Esophagus muscularis mucosa (tissue), 4 donors: ENCODE data around the gene ULK4. TPM values are rescaled to one million over a fixed set of nuclear protein-coding genes. Genes with fewer than 3 reads are reported as not detected.

Experiments used
- DNase-seq: peaks from one replicate; pipeline ENCODE4 v3.0.0-alpha.2; 2017; ENCODE audit errors: extremely low spot score
- H3K27ac ChIP-seq, 4 donors: fragments of 200-600 bp; sonication (generic); replicated peaks in 1 of 4; 1 replicate in 3 of 4; 2 replicates in 1 of 4; pipeline ENCODE4 v1.5.1; 2016 to 2019; ENCODE audit warnings: mild to moderate bottlenecking in 1 of 4
- H3K27me3 ChIP-seq, 4 donors: fragments of 200-600 bp; sonication (generic); one replicate each; pipeline versions ENCODE4 v1.5.1 to v1.6.0; 2016 to 2019
- H3K36me3 ChIP-seq, 4 donors: fragments of 200-600 bp; sonication (generic); one replicate each; pipeline ENCODE4 v1.5.1; 2016 to 2019
- H3K4me1 ChIP-seq, 4 donors: fragments of 200-600 bp; sonication (generic); one replicate each; pipeline ENCODE4 v1.5.1; 2016 to 2019
- H3K4me3 ChIP-seq, 4 donors: fragments of 200-600 bp; sonication (generic); 1 replicate in 2 of 4; 2 replicates in 2 of 4; pipeline ENCODE4 v1.5.1; 2016 to 2019; ENCODE audit warnings: mild to moderate bottlenecking in 4 of 4, moderate library complexity in 1 of 4
- H3K9me3 ChIP-seq, 4 donors: fragments of 200-600 bp; sonication (generic); 1 replicate in 3 of 4; 2 replicates in 1 of 4; pipeline ENCODE4 v1.5.1; 2016 to 2019
- CTCF ChIP-seq, 3 experiments: fragments of 200-600 bp in 2 of 3; fragments of 450-650 bp in 1 of 3; sonication (generic) in 2 of 3; IDR thresholded peaks; one replicate each; pipeline ENCODE4 v1.5.1; 2017 to 2019; ENCODE audit warnings: antibody characterized with exemption in 3 of 3, mild to moderate bottlenecking in 2 of 3, moderate library complexity in 1 of 3
- EP300 ChIP-seq: sonication (generic); formaldehyde crosslinking; IDR thresholded peaks from one replicate; pipeline ENCODE4 v1.6.1; 2017; ENCODE audit warnings: antibody characterized with exemption
- POLR2A ChIP-seq: fragments of 450-650 bp; IDR thresholded peaks from one replicate; pipeline ENCODE4 v1.6.1; 2017; ENCODE audit warnings: antibody characterized with exemption, moderate library complexity, mild to moderate bottlenecking, low read depth
- POLR2AphosphoS5 ChIP-seq, 2 donors: sonication (generic); formaldehyde crosslinking; IDR thresholded peaks; one replicate each; pipeline ENCODE4 v1.6.1; 2017; ENCODE audit warnings: antibody characterized with exemption in 2 of 2
- whole genome bisulfite sequencing: methylation state at CpG from one replicate; pipeline ENCODE4 v1.1.5; 2018; 5-methylcytosine and 5-hydroxymethylcytosine counted together
- intact Hi-C: fragments of 100-400 bp; cut with DNase I; formaldehyde crosslinking; loops from one replicate; pipeline ENCODE4 v1.15.1; 2023
- total RNA-seq, 4 donors: library from RNA; depleted of rRNA; stranded (reverse); fragments of >200 nt; gene quantifications; one replicate each; pipeline versions ENCODE4 v1.1.0 to v1.2.1, GENCODE V29; 2016

Gene ULK4
- total RNA-seq, 4 donors from 2014 or later, result 4.2 to 15.4 (median 11.0) TPM

- Histone ChIP-seq H3K9me3 (no peaks in the 10 kb centered on the region), H3K4me1 (no peaks in the 10 kb centered on the region), H3K36me3 (no peaks in the 10 kb centered on the region), H3K27ac (no peak overlapping the region), H3K4me3 (no peak overlapping the region), H3K27me3 (no peaks in the 10 kb centered on the region)
- intact Hi-C loops, result no loop called here
- TF ChIP-seq POLR2AphosphoS5 (IDR thresholded peaks at IDR 0.05), result no peak
- no peak for TF ChIP-seq CTCF (IDR thresholded peaks at IDR 0.05)
- TF ChIP-seq POLR2A, result no peak
- no peak for TF ChIP-seq EP300
- WGBS, result 88% methylated on average over 4 of the region's 4 CpGs
- no peak for DNase-seq
Observed at GRCh38 chr3:41276191-41276590, 685.7 kb downstream of the ULK4 start.

DNA sequence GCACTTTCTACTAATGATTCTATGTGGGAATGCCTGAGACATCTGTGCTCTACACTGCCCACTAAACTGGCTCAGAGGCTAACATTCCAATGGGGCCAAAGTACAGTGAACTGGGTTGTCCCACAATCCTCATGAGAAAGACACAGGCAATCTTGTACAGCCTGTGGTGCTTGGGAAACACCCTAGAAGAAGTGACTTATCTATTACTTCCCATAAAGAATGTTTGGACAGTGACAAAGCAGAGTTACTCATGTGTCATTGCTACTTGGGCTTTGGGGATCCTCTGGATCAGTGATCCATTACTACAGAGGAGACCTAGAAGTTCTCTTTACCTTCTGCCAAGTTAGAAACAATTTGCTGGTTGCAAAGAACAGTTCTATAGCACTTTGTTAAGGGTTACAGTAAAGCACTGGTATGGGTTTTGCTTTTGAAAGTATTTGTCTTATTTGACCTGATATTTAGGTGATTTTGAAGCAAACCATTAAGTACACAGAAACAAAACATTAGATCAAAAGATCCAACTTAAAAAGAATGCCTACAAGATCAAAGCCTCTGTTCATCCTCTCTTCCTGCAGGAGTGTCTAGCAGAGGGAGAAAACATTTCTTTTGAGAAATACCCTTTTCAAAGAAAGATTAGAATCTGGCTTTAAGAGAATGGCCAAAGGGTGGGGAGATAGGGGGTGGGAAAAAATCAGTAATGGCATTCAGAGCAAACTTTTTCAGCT is 686.8 kb downstream of the ULK4 start:
- TF ChIP-seq CTCF (IDR thresholded peaks at IDR 0.05) (no peak), POLR2AphosphoS5 (IDR thresholded peaks at IDR 0.05) (no peak), EP300 (no peak), POLR2A (no peak)
- intact Hi-C loops, result no loop called here
- Histone ChIP-seq H3K4me3 (no peak overlapping the region), H3K27me3 (no peaks in the 10 kb centered on the region), H3K27ac (no peak overlapping the region), H3K9me3 (no peaks in the 10 kb centered on the region), H3K4me1 (no peaks in the 10 kb centered on the region), H3K36me3 (no peaks in the 10 kb centered on the region)
- no peak for DNase-seq

- Histone ChIP-seq H3K36me3 (no peaks in the 10 kb centered on the region), H3K27ac (no peak overlapping the region), H3K9me3 (no peaks in the 10 kb centered on the region), H3K27me3 (no peaks in the 10 kb centered on the region), H3K4me1 (no peaks in the 10 kb centered on the region), H3K4me3 (no peak overlapping the region)
- intact Hi-C loops, result no loop called here
- 100% methylated on average over 1 of the region's 1 CpG for WGBS
- no peak for DNase-seq
- TF ChIP-seq POLR2A (no peak), EP300 (no peak), CTCF (IDR thresholded peaks at IDR 0.05) (no peak), POLR2AphosphoS5 (IDR thresholded peaks at IDR 0.05) (no peak)
Observed at GRCh38 chr3:41272667-41273066, 689.2 kb downstream of the ULK4 start.

DNA sequence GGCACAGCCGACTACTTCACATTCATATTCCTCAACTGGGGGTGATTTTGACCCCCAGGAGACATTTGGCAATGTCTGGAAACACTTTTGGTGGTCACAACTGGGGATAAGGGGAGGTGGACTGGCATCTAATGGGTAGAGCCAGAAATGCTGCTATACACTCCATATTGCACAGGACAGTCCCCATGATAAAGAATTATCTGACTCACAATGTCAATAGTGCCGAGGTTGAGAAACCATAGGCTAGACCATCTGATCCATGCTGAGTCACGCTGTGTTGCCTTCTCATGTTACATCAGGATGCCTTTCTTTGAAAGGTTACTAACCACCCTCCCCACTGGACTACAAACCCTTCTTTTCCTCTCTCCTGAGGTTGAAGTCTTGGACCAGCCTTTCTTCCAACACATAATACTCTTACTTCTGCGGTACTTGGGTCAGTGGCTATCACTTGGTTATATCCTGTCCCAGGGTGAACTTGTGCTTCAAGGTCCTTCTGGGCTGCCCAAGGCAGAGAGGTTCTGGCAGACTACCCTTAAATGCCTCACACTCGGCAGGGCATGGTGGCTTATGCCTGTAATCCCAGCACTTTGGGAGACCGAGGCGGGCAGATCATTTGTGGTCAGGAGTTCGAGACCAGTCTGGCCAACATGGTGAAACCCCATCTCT is 693.8 kb downstream of the ULK4 start:
- Histone ChIP-seq H3K4me3 (no peak overlapping the region), H3K27me3 (no peaks in the 10 kb centered on the region), H3K9me3 (no peaks in the 10 kb centered on the region), H3K4me1 (peaks cover 0 to 5% (median 0%) of the 10 kb centered on the region in 4 donors), H3K27ac (no peak overlapping the region), H3K36me3 (no peaks in the 10 kb centered on the region)
- no peak for DNase-seq
- intact Hi-C loops, result no loop called here
- TF ChIP-seq POLR2AphosphoS5 (IDR thresholded peaks at IDR 0.05), result no peak
- TF ChIP-seq POLR2A, result no peak
- no peak for TF ChIP-seq CTCF (IDR thresholded peaks at IDR 0.05)
- TF ChIP-seq EP300, result no peak
- WGBS, result 97% methylated on average over 8 of the region's 8 CpGs
